SU-DHL-6 (cell line): ENCODE results near the gene MYT1.

ENCODE experiments used
- EZH2phosphoT487 ChIP-seq: fragments of 200-600 bp; sonication (generic), shearing (Covaris generic); conservative IDR thresholded peaks from 2 replicates; pipeline ENCODE4 v1.6.1; 2018; ENCODE audit warnings: mild to moderate bottlenecking, antibody characterized with exemption, low read length, moderate library complexity, mixed read lengths
- TF ChIP-seq, protein P1 (sequence below): fragments of 200-600 bp; sonication (generic); IDR thresholded peaks from one replicate; pipeline ENCODE4 v1.5.1; 2017; ENCODE audit warnings: antibody characterized with exemption, mild to moderate bottlenecking, low read length, moderate library complexity; ENCODE audit not compliant: insufficient read depth, poor library complexity, severe bottlenecking

DNA sequence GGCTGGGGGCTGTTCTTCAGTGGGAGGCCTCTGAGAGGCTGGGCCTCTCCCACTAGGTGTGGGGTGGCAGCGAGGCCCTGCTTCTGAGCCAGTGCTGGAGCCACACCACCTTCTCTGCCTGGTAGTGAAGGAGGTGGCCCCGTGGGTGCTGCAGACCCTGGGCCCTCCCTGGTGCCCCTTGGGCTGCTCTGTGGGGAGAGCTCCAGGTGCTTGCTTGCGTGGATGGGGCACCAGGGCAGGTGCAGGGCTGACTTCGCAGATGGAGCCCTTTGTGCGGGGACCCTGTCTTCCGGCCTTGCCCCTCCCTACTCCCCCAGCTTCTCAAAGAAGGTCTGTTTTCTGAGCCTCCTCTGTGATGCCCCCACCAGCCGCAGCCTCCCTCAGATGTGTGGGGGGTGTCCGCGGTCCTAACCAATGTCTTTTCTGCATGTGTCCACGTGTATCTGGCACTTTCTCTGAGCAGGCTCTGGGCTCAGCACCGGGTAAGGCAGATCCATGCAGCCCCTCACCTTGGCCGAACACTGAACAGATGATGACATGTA lies 17.2 kb upstream of the MYT1 start:
- TF ChIP-seq, protein P1, sequence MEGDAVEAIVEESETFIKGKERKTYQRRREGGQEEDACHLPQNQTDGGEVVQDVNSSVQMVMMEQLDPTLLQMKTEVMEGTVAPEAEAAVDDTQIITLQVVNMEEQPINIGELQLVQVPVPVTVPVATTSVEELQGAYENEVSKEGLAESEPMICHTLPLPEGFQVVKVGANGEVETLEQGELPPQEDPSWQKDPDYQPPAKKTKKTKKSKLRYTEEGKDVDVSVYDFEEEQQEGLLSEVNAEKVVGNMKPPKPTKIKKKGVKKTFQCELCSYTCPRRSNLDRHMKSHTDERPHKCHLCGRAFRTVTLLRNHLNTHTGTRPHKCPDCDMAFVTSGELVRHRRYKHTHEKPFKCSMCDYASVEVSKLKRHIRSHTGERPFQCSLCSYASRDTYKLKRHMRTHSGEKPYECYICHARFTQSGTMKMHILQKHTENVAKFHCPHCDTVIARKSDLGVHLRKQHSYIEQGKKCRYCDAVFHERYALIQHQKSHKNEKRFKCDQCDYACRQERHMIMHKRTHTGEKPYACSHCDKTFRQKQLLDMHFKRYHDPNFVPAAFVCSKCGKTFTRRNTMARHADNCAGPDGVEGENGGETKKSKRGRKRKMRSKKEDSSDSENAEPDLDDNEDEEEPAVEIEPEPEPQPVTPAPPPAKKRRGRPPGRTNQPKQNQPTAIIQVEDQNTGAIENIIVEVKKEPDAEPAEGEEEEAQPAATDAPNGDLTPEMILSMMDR: no peak
- no peak for TF ChIP-seq EZH2phosphoT487
